ENCODE measurements around the gene SPTBN4.
A peak's percentile ranks its signal among the peaks of the same experiment; 100 is the strongest.
"Not testable (repeated sequence)": the region's sequence is repeated elsewhere in the genome, so short reads cannot be mapped to it uniquely, and the experiment has no call there.

Gene SPTBN4

GRCh38 chr19:40466985-40467734, at the start of gene SPTBN4:
Gene SPTBN4, plus strand, starts transcription at chr19:40467001. Its CDS starts 5,621 bp downstream, at chr19:40472622.
- no peak for DNase-seq (ENCODE audit: low spot score)

DNA sequence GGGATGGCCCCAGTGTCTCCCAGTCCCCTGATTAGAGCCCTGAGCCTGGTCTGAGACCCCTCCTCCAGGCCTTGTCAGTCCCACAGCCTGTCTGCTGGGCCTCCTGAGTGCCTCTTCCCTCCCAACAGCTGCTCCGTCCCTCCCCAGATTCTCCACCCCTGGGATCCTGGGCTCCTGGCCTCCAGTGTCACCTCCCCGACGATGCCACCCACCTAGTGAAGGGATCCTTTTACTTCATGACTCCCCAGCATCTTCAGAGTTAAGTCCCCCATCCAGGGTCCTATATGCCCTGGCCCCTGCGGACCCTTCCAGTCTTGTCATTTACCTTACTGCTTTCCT, 49.2 kb upstream of the SPTBN4 start:
- no peak for DNase-seq (ENCODE audit: low spot score)

DNA sequence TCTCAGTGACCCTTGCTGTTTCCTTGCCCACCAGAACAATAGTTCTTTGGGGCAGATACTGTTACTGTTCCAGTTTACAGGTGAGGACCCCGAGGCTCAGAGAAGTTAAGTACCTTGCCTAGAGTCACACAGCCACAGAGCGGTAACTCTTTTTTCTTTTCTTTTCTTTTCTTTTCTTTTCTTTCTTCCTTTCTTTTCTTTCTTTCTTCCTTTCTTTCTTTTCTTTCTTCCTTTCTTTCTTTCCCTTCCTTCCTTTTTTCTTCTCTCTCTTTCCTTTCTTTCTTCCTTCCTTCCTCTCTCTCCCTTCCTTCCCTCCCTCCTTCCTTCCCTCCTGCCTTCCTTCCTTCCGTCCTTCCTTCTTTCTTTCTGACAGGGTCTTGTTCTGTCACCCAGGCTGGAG, 48.8 kb upstream of the SPTBN4 start:
- no peak for DNase-seq (ENCODE audit: low spot score)

DNA sequence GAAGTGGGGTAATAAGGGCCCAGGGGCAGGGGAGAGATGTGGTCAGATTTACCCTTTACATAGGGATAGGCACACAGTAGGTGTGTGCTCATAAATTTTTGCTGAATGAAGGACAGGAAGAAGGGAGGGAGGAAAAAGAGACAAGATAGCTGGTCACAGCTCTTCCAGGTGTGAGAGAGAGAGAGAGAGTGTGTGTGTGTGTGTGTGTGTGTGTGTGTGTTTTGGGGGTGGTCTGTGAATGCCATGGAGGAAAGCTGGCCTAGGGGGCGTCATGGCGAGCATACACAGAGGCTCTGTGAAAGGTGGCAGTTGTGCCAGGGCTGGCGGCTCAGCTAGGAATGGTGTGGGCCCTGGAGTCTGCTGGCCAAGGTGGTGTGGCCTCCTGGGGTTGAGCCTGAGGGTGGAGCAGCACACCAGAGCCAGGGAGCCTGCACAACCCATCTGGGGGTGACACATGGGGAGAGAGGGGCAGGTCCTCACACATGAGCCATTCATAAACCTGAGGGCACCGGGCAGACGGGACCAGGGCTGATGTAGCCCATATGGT, 47.7 kb upstream of the SPTBN4 start:
- no peak for DNase-seq (ENCODE audit: low spot score)

GRCh38 chr19:40419780-40420179, 47.0 kb upstream of the SPTBN4 start:
- no peak for DNase-seq (ENCODE audit: low spot score)

- no peak for DNase-seq (ENCODE audit: low spot score)
Measured at GRCh38 chr19:40420451-40420765, 46.4 kb upstream of the SPTBN4 start.

DNA sequence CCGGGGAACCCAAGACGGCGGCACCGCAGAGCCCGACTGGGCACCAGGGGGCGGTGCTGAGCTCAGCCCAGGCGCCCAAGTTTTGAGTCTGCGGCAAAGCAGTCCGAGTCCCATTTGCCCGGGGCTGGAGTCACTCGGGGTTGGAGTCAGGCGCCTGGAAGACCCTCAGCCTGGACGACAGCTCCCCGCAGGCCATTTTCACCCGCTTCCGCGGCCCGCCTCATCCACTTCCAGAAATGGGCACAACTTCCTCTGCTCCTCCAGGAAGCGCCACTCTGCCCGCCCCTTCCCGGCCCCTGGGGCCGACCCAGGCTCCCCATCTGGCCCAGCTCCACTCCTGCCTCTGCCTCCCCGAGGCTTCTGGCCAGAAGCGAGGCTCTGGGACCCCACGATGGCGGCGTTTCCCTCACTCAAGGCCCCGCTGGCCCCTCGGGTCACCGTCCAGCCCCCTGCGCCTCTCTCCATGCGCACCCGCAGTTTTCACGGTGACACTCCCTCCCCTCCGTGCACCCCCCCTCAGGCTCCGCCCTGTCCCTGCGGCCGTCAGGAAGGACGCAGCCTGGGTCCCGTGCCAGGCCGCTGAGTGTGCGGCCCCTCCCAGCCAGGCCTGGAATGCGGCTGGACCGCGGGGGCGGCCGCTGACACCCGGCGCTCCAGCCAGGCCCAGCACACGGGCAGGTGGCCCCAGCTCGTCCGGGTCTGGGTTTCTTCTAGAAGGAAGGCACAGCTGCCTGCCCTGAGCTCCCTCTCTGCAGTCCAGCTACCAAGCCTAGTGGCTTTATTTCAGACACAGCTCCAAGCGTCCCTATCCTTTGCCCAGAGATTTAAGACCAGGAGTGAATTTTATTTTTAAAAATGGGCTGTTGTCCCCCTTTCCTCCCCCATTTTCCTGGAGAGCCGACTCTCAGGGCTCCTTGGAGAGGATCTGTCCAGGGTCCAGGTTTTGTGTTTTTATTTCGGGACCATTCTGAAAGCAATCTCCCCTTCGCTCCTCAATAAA, 45.7 kb upstream of the SPTBN4 start:
- DNase-seq (ENCODE audit: low spot score) = peak; percentile 92

DNA sequence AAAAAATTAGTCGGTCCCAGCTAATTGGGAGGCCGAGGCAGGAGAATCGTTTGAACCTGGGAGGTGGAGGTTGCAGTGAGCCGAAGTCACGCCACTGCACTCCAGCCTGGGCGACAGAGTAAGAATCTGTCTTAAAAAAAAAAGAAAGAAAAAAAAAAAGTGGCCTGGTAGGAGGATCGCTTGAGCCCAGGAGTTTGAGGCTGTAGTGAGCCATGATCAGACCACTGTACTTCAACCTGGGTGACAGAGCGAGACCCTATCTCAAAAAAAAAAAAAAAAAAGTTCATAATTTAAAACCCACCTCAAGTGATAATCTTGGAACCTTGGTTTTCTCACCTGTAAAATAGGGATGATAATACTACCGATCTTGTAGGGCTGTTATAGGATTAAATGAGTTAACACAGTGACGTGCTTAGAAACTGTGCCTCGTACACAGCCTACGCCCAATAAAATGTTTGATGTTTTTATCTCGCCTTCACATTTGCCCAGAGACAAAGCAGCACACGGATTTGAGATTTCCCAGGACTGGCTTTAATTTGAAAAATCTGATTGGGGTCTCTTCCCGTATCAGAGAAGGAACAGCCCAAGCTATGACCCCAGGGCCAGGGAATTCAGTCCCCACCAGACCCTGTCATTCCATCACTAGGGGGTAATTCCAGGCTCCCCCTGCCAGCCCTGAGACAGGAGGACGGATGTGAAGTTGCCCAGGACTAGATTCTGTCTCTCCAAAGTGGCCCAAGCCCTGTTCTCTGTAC, 44.6 kb upstream of the SPTBN4 start:
- no peak for DNase-seq (ENCODE audit: low spot score)

DNA sequence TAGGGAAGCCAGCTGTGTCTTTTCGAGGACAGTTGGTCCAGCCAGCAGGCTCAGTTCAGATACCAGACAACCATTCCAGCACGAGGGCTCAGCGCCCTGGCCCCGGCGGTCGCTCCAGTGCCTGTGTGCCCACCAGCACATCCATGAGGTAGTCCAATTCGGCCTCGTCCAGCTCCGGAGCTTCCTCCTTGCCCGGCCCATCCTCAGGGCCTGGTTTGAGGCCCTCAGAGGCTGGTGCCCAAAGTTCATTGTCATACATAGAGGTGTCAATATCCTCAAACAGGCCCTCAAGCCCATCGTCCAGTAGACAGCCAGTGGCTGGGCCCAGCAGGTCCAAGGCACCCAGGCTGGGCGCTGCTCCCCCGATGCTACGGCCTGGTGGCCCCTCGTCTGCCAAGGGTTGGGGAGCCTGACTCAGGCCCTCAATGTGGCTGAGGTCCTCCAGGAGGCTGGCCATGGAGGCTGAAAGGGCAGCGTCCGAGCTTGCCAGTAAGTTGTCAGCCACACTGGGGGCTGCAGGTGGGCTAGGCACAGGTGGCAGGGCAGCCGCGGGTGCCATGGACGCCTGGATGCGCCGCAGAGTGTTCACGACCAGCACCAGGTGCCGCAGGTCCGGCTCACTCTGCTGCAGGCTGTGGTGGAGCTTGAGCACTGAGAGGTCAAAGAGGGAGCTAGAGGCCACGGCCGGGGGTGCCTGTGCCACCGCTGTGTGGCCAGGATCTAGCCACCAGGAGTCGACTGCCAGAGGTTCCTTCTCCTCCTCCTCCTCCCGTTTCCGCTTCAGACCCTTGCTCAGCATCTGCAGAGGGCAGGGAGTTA, 43.8 kb upstream of the SPTBN4 start:
- DNase-seq (ENCODE audit: low spot score) = no peak

DNA sequence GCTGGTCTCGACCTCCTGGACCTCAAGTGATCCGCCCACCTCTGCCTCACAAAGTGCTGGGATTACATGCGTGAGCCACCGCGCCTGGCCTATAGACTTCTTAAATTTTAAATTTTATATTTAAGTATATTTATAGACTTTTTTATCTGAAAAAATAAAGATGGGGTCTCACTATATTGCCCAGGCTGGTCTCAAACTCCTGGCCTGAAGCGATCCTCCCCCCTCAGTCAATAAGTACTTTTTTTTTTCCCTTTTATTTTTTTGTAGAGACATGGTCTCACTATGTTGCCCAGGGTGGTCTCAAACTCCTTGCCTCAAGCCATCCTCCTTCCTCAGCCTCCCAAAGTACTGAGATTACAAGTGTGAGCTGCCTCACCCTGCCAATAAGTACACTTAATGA, 42.9 kb upstream of the SPTBN4 start:
- no peak for DNase-seq (ENCODE audit: low spot score)

- DNase-seq (ENCODE audit: low spot score) = no peak
Measured at GRCh38 chr19:40424637-40425449, 42.0 kb upstream of the SPTBN4 start.

- peak; percentile 98 for DNase-seq (ENCODE audit: low spot score)
Measured at GRCh38 chr19:40425450-40426287, 41.1 kb upstream of the SPTBN4 start, which contains the start of gene SERTAD1. Gene SERTAD1, minus strand, starts transcription at chr19:40425992. Its CDS starts 2,446 bp downstream, at chr19:40423546.

DNA sequence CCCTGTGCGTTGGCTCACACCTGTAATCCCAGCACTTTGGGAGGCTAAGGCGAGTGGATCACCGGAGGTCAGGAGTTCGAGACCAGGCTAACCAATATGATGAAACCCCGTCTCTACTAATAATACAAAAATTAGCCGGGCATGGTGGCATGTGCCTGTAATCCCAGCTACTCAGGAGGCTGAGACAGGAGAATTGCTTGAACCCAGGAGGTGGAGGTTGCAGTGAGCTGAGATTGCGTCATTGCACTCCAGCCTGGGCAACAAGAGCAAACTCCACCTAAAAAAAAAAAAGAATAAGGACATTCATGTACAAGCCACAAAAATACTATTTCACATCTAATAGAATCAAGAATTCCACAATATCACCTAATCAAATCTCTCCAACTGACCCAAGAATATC, 38.6 kb upstream of the SPTBN4 start:
- DNase-seq (ENCODE audit: low spot score) = not testable (repeated sequence)

- DNase-seq (ENCODE audit: low spot score) = not testable (repeated sequence)
Measured at GRCh38 chr19:40430242-40430641, 36.6 kb upstream of the SPTBN4 start.

DNA sequence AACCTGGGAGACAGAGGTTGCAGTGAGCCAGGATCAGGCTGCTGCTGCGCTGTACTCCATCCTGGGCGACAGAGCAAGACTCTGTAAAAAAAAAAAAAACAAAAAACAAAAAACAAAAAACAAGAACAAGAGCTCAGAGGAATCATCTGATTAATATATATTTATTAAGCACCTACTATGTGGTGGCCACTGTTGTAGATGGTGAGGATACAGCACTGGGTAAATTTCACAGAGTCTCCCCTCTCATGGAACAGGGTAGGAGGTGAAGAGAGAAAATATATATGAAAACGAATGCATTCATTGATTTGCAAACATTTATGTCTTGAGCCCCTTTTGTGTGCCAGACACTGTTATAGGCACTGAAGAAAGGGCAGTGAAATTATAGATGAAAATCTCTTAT, 35.1 kb upstream of the SPTBN4 start:
- DNase-seq (ENCODE audit: low spot score) = no peak

DNA sequence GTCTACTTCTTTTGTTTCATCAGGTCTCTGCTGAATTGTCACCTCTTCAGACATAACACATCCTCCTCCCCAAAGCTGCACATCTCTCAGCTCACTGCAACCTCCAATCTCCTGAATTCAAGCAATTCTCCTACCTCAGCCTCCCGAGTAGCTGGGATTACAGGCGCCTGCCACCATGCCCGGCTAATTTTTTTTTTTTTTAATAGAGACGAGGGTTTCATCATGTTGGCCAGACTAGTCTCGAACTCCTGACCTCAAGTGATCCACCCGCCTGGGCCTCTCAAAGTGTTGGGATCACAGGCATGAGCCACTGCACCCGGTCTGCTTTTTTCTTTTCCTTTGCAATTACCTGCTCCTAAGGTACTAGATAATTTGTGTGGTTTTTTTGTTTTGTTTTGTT, 34.0 kb upstream of the SPTBN4 start:
- not testable (repeated sequence) for DNase-seq (ENCODE audit: low spot score)

GRCh38 chr19:40433391-40434216, 33.2 kb upstream of the SPTBN4 start:
- DNase-seq (ENCODE audit: low spot score) = peak; percentile 79

DNA sequence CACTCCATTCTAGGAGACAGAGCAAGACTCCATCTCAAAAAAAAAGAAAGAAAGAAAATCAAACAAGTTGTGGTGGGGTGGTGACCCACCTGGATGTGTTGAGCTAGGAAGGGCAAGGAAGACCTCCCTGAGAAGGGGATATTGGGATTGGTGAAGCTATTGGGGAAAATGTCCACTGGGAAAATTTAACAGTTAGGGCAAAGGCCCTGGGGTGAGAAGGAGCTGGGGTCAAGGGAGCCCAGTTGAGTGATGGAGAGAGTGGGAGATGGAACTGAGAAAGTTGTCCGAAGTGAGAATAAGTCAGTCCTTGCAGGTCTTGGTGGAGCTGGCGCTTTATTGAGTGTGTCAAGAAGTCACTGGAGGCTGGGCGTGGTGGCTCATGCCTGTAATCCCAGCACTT, 28.5 kb upstream of the SPTBN4 start:
- no peak for DNase-seq (ENCODE audit: low spot score)

Data from HuH-7.5 (cell line).